Stomach (tissue), 9 donors: ENCODE data around the gene PAQR7. TPM values are rescaled to one million over a fixed set of nuclear protein-coding genes. Genes with fewer than 3 reads are reported as not detected.

ENCODE experiments used
- DNase-seq, 2 donors: peaks; one replicate each; pipeline versions ENCODE4 v3.0.0 to v3.0.0-alpha.2; 2013 to 2019
- H3K27ac ChIP-seq, 5 donors: fragments of 200-600 bp in 4 of 5; sonication (generic) in 4 of 5; one replicate each; pipeline ENCODE4 v1.5.1; 2013 to 2019; ENCODE audit warnings: mild to moderate bottlenecking in 1 of 5, moderate library complexity in 1 of 5
- H3K27me3 ChIP-seq, 3 donors: fragments of 200-600 bp; sonication (generic); one replicate each; pipeline ENCODE4 v1.5.1; 2017 to 2019; ENCODE audit warnings: mixed run types in 1 of 3
- H3K36me3 ChIP-seq, 4 donors: fragments of 200-600 bp; sonication (generic); 1 replicate in 3 of 4; 2 replicates in 1 of 4; pipeline ENCODE4 v1.5.1; 2016 to 2019
- H3K4me1 ChIP-seq, 4 donors: fragments of 200-600 bp; sonication (generic); one replicate each; pipeline ENCODE4 v1.5.1; 2016 to 2019
- H3K4me3 ChIP-seq, 4 donors: fragments of 200-600 bp; sonication (generic) in 3 of 4; one replicate each; pipeline ENCODE4 v1.5.1; 2016 to 2019; ENCODE audit warnings: mild to moderate bottlenecking in 1 of 4
- H3K9me3 ChIP-seq, 4 donors: fragments of 200-600 bp; sonication (generic); one replicate each; pipeline ENCODE4 v1.5.1; 2016 to 2019
- CTCF ChIP-seq, 7 experiments: fragments of 450-650 bp in 4 of 7; fragments of 200-600 bp in 3 of 7; sonication (generic) in 3 of 7; IDR thresholded peaks; one replicate each; pipeline ENCODE4 v1.5.1; 2016 to 2019; ENCODE audit warnings: antibody characterized with exemption in 7 of 7, control low read depth in 2 of 7, mild to moderate bottlenecking in 1 of 7
- EP300 ChIP-seq: sonication (generic); formaldehyde crosslinking; IDR thresholded peaks from one replicate; pipeline ENCODE4 v1.6.1; 2017; ENCODE audit warnings: antibody characterized with exemption
- POLR2A ChIP-seq, 4 donors: fragments of 450-650 bp; IDR thresholded peaks; one replicate each; pipeline ENCODE4 v1.6.1; 2016; ENCODE audit warnings: antibody characterized with exemption in 4 of 4, control low read depth in 2 of 4, mild to moderate bottlenecking in 1 of 4, moderate library complexity in 1 of 4
- POLR2AphosphoS5 ChIP-seq, 3 donors: sonication (generic); formaldehyde crosslinking; IDR thresholded peaks; one replicate each; pipeline ENCODE4 v1.6.1; 2016; ENCODE audit warnings: antibody characterized with exemption in 3 of 3
- WGBS, 5 donors: extraction: QIAGEN DNeasy Blood & Tissue Kit in 3 of 5; methylation state at CpG; one replicate each; pipeline versions ENCODE4 v1.1.5 to v1.1.7; 2013 to 2018; 5-methylcytosine and 5-hydroxymethylcytosine counted together
- intact Hi-C: fragments of 100-400 bp; cut with DNase I; formaldehyde crosslinking; loops from one replicate; pipeline ENCODE4 v1.15.1; 2023; ENCODE audit warnings: low total_unique reads
- polyA plus RNA-seq, 3 donors: library from polyadenylated mRNA; stranded (reverse); fragments of 200-250 nt; gene quantifications; one replicate each; pipeline ENCODE4 v1.2.3, GENCODE V29; 2013
- total RNA-seq, 5 donors: library from RNA; depleted of rRNA; stranded (reverse); fragments of >200 nt; gene quantifications; one replicate each; pipeline versions ENCODE4 v1.1.0 to v1.2.3, GENCODE V29; 2014 to 2016
- donor health status: healthy with polysubstance abuse.
- donor health status: Bipolar disorder and iron deficiency.
- donor health status: healthy.

PAQR7 gene
- total and polyA plus RNA-seq, 8 donors, result 1.8 to 10.5 (median 5.4) TPM

GRCh38 chr1:25879675-25880074 lies 4.2 kb upstream of the PAQR7 start:
- H3K4me1 ChIP-seq, result peaks cover 20 to 36% (median 25%) of the 10 kb centered on the region in 4 donors
- H3K27me3 ChIP-seq, result no peaks in the 10 kb centered on the region
- H3K9me3 ChIP-seq, result no peaks in the 10 kb centered on the region
- peak in 1 of 2 donors; percentile 80 for DNase-seq
- H3K4me3 ChIP-seq, result no peak overlapping the region
- peak overlapping the region in 2 of 5 donors; percentile 26 to 31 for H3K27ac ChIP-seq
- TF ChIP-seq CTCF (IDR thresholded peaks at IDR 0.05) (no peak), POLR2AphosphoS5 (IDR thresholded peaks at IDR 0.05) (peak in 2 of 3 donors; percentile 21 to 24), POLR2A (IDR thresholded peaks at IDR 0.05) (no peak), EP300 (no peak)
- no peaks in the 10 kb centered on the region for H3K36me3 ChIP-seq
- intact Hi-C loops, result no loop called here
- WGBS, 5 donors, result 18 to 49% (median 36%) methylated on average over 2 of the region's 2 CpGs

GRCh38 chr1:25878690-25879089 lies 3.2 kb upstream of the PAQR7 start:
- TF ChIP-seq POLR2AphosphoS5 (IDR thresholded peaks at IDR 0.05) (no peak), EP300 (no peak), CTCF (IDR thresholded peaks at IDR 0.05) (no peak), POLR2A (IDR thresholded peaks at IDR 0.05) (no peak)
- DNase-seq, result no peak
- no peaks in the 10 kb centered on the region for H3K36me3 ChIP-seq
- 70 to 81% (median 76%) methylated on average over 5 of the region's 5 CpGs for WGBS, 5 donors
- no peaks in the 10 kb centered on the region for H3K9me3 ChIP-seq
- H3K4me1 ChIP-seq, result peaks cover 27 to 45% (median 34%) of the 10 kb centered on the region in 4 donors
- H3K27ac ChIP-seq, result no peak overlapping the region
- intact Hi-C loops, result no loop called here
- no peak overlapping the region for H3K4me3 ChIP-seq
- H3K27me3 ChIP-seq, result no peaks in the 10 kb centered on the region

GRCh38 chr1:25877155-25877554 lies 1.6 kb upstream of the PAQR7 start:
- no peak overlapping the region for H3K27ac ChIP-seq
- H3K4me3 ChIP-seq, result no peak overlapping the region
- 80 to 97% (median 87%) methylated on average over 2 of the region's 2 CpGs for WGBS, 5 donors
- no peaks in the 10 kb centered on the region for H3K27me3 ChIP-seq
- no peak for TF ChIP-seq POLR2AphosphoS5 (IDR thresholded peaks at IDR 0.05)
- TF ChIP-seq POLR2A (IDR thresholded peaks at IDR 0.05), result no peak
- TF ChIP-seq EP300, result no peak
- no peak for TF ChIP-seq CTCF (IDR thresholded peaks at IDR 0.05)
- no peak for DNase-seq
- H3K4me1 ChIP-seq, result peaks cover 40 to 60% (median 49%) of the 10 kb centered on the region in 4 donors
- intact Hi-C loops, result no loop called here
- no peaks in the 10 kb centered on the region for H3K9me3 ChIP-seq
- no peaks in the 10 kb centered on the region for H3K36me3 ChIP-seq

- no peaks in the 10 kb centered on the region for H3K27me3 ChIP-seq
- H3K4me1 ChIP-seq, result peaks cover 45 to 65% (median 54%) of the 10 kb centered on the region in 4 donors
- H3K36me3 ChIP-seq, result no peaks in the 10 kb centered on the region
- no peak overlapping the region for H3K4me3 ChIP-seq
- no peak for TF ChIP-seq EP300
- TF ChIP-seq POLR2AphosphoS5 (IDR thresholded peaks at IDR 0.05), result no peak
- no peak for TF ChIP-seq POLR2A (IDR thresholded peaks at IDR 0.05)
- no peak for TF ChIP-seq CTCF (IDR thresholded peaks at IDR 0.05)
- H3K9me3 ChIP-seq, result no peaks in the 10 kb centered on the region
- 76 to 84% (median 78%) methylated on average over 2 of the region's 2 CpGs for WGBS, 5 donors
- intact Hi-C loops, result no loop called here
- H3K27ac ChIP-seq, result peak overlapping the region in 3 of 5 donors; percentile 87 to 91 (median 89)
- DNase-seq, result no peak
These were observed 1.2 kb upstream of the PAQR7 start for GRCh38 chr1:25876693-25877077.
